GM21526 (cell line): ENCODE measurements around the gene SLC29A3.

Experiments
- ATAC-seq: cut with Tn5 transposase; IDR thresholded peaks from one replicate; pipeline ENCODE4 v1.9.1; 2021; ENCODE audit warnings: moderate library complexity; ENCODE audit not compliant: unreplicated experiment, low FRiP score

Gene SLC29A3

GRCh38 chr10:71299071-71299785 lies 19.8 kb upstream of the SLC29A3 start:
- no peak for ATAC-seq

GRCh38 chr10:71300555-71301370 lies 18.3 kb upstream of the SLC29A3 start:
- no peak for ATAC-seq

- ATAC-seq = no peak
These were observed 17.6 kb upstream of the SLC29A3 start for GRCh38 chr10:71301371-71301916.

- no peak for ATAC-seq
These were observed 16.6 kb upstream of the SLC29A3 start for GRCh38 chr10:71302451-71302850.

- ATAC-seq = no peak
These were observed 16.0 kb upstream of the SLC29A3 start for GRCh38 chr10:71302874-71303568.

- ATAC-seq = no peak
These were observed 15.5 kb upstream of the SLC29A3 start for GRCh38 chr10:71303569-71303907.

- no peak for ATAC-seq
These were observed 14.1 kb upstream of the SLC29A3 start for GRCh38 chr10:71304914-71305313.

- ATAC-seq = no peak
These were observed 12.1 kb upstream of the SLC29A3 start for GRCh38 chr10:71306979-71307378.

- no peak for ATAC-seq
These were observed 11.5 kb upstream of the SLC29A3 start for GRCh38 chr10:71307469-71308085.

GRCh38 chr10:71308244-71308643 lies 10.8 kb upstream of the SLC29A3 start:
- no peak for ATAC-seq

- no peak for ATAC-seq
These were observed 10.1 kb upstream of the SLC29A3 start for GRCh38 chr10:71308985-71309384.

- no peak for ATAC-seq
These were observed 9.1 kb upstream of the SLC29A3 start for GRCh38 chr10:71309919-71310318.

GRCh38 chr10:71312220-71312619 lies 6.8 kb upstream of the SLC29A3 start:
- no peak for ATAC-seq

- ATAC-seq = no peak
These were observed 6.0 kb upstream of the SLC29A3 start for GRCh38 chr10:71312811-71313789.

GRCh38 chr10:71314028-71314693 lies 4.9 kb upstream of the SLC29A3 start:
- ATAC-seq = no peak

GRCh38 chr10:71314694-71315225 lies 4.3 kb upstream of the SLC29A3 start:
- no peak for ATAC-seq

- no peak for ATAC-seq
These were observed 2.8 kb upstream of the SLC29A3 start for GRCh38 chr10:71316056-71316785.

- no peak for ATAC-seq
These were observed 2.3 kb upstream of the SLC29A3 start for GRCh38 chr10:71316786-71317160.
